H9 (cell line): ENCODE results near the gene PPP1R7. TPM values are rescaled to one million over a fixed set of nuclear protein-coding genes. Genes with fewer than 3 reads are reported as not detected.

ENCODE experiments used
- DNase-seq: peaks from one replicate; pipeline ENCODE4 v3.0.0-alpha.2; 2017
- H2AFZ ChIP-seq: one replicate; pipeline ENCODE4 v1.6.1; 2013; ENCODE audit warnings: mild to moderate bottlenecking, low read length, control low read depth, moderate library complexity
- H2AK5ac ChIP-seq: 2 replicates; pipeline ENCODE4 v1.6.1; 2013; ENCODE audit warnings: low read length, control low read depth, mixed read lengths; ENCODE audit not compliant: insufficient read length
- H2BK120ac ChIP-seq: one replicate; pipeline ENCODE4 v1.6.1; 2013; ENCODE audit warnings: low read depth, mild to moderate bottlenecking, low read length, control low read depth, inconsistent platforms; ENCODE audit not compliant: poor library complexity, severe bottlenecking
- H2BK12ac ChIP-seq: 2 replicates; pipeline ENCODE4 v1.6.1; 2013; ENCODE audit warnings: low read length, control low read depth, mixed read lengths, low read depth; ENCODE audit not compliant: insufficient read length
- H2BK15ac ChIP-seq: 2 replicates; pipeline ENCODE4 v1.6.1; 2013; ENCODE audit warnings: low read depth, low read length, control low read depth
- H2BK20ac ChIP-seq: one replicate; pipeline ENCODE4 v1.6.1; 2013; ENCODE audit warnings: low read depth, mild to moderate bottlenecking, low read length, control low read depth, inconsistent platforms; ENCODE audit not compliant: poor library complexity, severe bottlenecking
- H2BK5ac ChIP-seq: 2 replicates; pipeline ENCODE4 v1.6.1; 2013; ENCODE audit warnings: low read length, control low read depth, mixed read lengths; ENCODE audit not compliant: insufficient read length
- H3K14ac ChIP-seq: 2 replicates; pipeline ENCODE4 v1.6.1; 2013; ENCODE audit warnings: low read length, control low read depth; ENCODE audit not compliant: insufficient read depth
- H3K18ac ChIP-seq: 2 replicates; pipeline ENCODE4 v1.6.1; 2013; ENCODE audit warnings: low read depth, mild to moderate bottlenecking, mixed read lengths, low read length, control low read depth; ENCODE audit not compliant: insufficient read length
- H3K23ac ChIP-seq: 2 replicates; pipeline ENCODE4 v1.6.1; 2013; ENCODE audit warnings: low read length, control low read depth, mixed read lengths, low read depth; ENCODE audit not compliant: insufficient read length
- H3K23me2 ChIP-seq: 2 replicates; pipeline ENCODE4 v1.6.1; 2013; ENCODE audit warnings: low read depth, mild to moderate bottlenecking, mixed read lengths, low read length, control low read depth; ENCODE audit not compliant: insufficient read length, poor library complexity, severe bottlenecking
- H3K27ac ChIP-seq: 2 replicates; pipeline ENCODE4 v1.5.1; 2013; ENCODE audit warnings: low read length, control low read depth, mixed read lengths, low read depth; ENCODE audit not compliant: insufficient read length
- H3K27me3 ChIP-seq: 2 replicates; pipeline ENCODE4 v1.6.1; 2013; ENCODE audit warnings: low read length, control low read depth, inconsistent platforms; ENCODE audit not compliant: insufficient read depth
- H3K4ac ChIP-seq: 2 replicates; pipeline ENCODE4 v1.6.1; 2013; ENCODE audit warnings: low read depth, mild to moderate bottlenecking, control low read depth, inconsistent platforms, low read length, moderate library complexity
- H3K4me1 ChIP-seq: 2 replicates; pipeline ENCODE4 v1.6.1; 2013; ENCODE audit warnings: low read length, control low read depth, inconsistent platforms; ENCODE audit not compliant: insufficient read depth
- H3K4me2 ChIP-seq: 2 replicates; pipeline ENCODE4 v1.6.1; 2013; ENCODE audit warnings: low read length, control low read depth, mixed read lengths; ENCODE audit not compliant: insufficient read length, insufficient read depth
- H3K56ac ChIP-seq: 2 replicates; pipeline ENCODE4 v1.6.1; 2013; ENCODE audit warnings: low read depth, mild to moderate bottlenecking, mixed read lengths, low read length, control low read depth; ENCODE audit not compliant: insufficient read length
- H3K79me1 ChIP-seq: 2 replicates; pipeline ENCODE4 v1.6.1; 2013; ENCODE audit warnings: low read depth, mild to moderate bottlenecking, moderate library complexity, low read length, control low read depth, inconsistent platforms; ENCODE audit not compliant: insufficient read depth, poor library complexity, severe bottlenecking
- H3K79me2 ChIP-seq: 2 replicates; pipeline ENCODE4 v1.6.1; 2013; ENCODE audit warnings: low read length, control low read depth, inconsistent platforms; ENCODE audit not compliant: insufficient read depth
- H3K9ac ChIP-seq: 2 replicates; pipeline ENCODE4 v1.6.1; 2013; ENCODE audit warnings: low read length, control low read depth, mixed read lengths; ENCODE audit not compliant: insufficient read length; ENCODE audit errors: extremely low read depth
- H3K9me3 ChIP-seq: one replicate; pipeline ENCODE4 v1.6.1; 2013; ENCODE audit warnings: low read depth, low read length, inconsistent platforms; ENCODE audit not compliant: control insufficient read depth
- H3T11ph ChIP-seq: one replicate; pipeline ENCODE4 v1.6.1; 2013; ENCODE audit warnings: mild to moderate bottlenecking, low read length, control low read depth, inconsistent platforms
- H4K20me1 ChIP-seq: one replicate; pipeline ENCODE4 v1.6.1; 2013; ENCODE audit not compliant: control insufficient read depth, insufficient read length, insufficient read depth
- H4K5ac ChIP-seq: 2 replicates; pipeline ENCODE4 v1.6.1; 2013; ENCODE audit warnings: low read depth, mild to moderate bottlenecking, mixed read lengths, low read length, control low read depth; ENCODE audit not compliant: insufficient read length
- H4K8ac ChIP-seq: replicated peaks from 2 replicates; pipeline ENCODE4 v1.6.1; 2013; ENCODE audit warnings: low read length, control low read depth, mixed read lengths, low read depth; ENCODE audit not compliant: insufficient read length
- H4K91ac ChIP-seq: 2 replicates; pipeline ENCODE4 v1.6.1; 2013; ENCODE audit warnings: low read depth, mild to moderate bottlenecking, moderate library complexity, mixed read lengths, low read length, control low read depth; ENCODE audit not compliant: insufficient read length
- H3K27ac Mint-ChIP-seq, 3 experiments: 2 replicates in 2 of 3; 3 replicates in 1 of 3; pipeline ENCODE4 v1.8.0; 2020 to 2021; ENCODE audit warnings: mixed read lengths in 3 of 3, mild to moderate bottlenecking in 1 of 3, moderate library complexity in 1 of 3
- H3K27me3 Mint-ChIP-seq: 2 replicates; pipeline ENCODE4 v1.8.0; 2021; ENCODE audit warnings: low read depth, mild to moderate bottlenecking, moderate library complexity, mixed read lengths
- H3K36me3 Mint-ChIP-seq, 3 experiments: 2 replicates in 2 of 3; 3 replicates in 1 of 3; pipeline ENCODE4 v1.8.0; 2020 to 2021; ENCODE audit warnings: low read depth in 3 of 3, mixed read lengths in 3 of 3; ENCODE audit not compliant: insufficient read depth in 1 of 3
- H3K4me1 Mint-ChIP-seq, 2 experiments: 2 replicates each; pipeline ENCODE4 v1.8.0; 2020; ENCODE audit warnings: mixed read lengths in 2 of 2
- H3K4me3 Mint-ChIP-seq, 2 experiments: 2 replicates in 1 of 2; 3 replicates in 1 of 2; pipeline ENCODE4 v1.8.0; 2020 to 2021; ENCODE audit warnings: mild to moderate bottlenecking in 2 of 2, mixed read lengths in 2 of 2, moderate library complexity in 1 of 2
- H3K9me3 Mint-ChIP-seq, 2 experiments: 2 replicates in 1 of 2; 3 replicates in 1 of 2; pipeline ENCODE4 v1.8.0; 2020; ENCODE audit warnings: mild to moderate bottlenecking in 2 of 2, mixed read lengths in 2 of 2, moderate library complexity in 1 of 2
- WGBS: extraction: QIAGEN DNeasy Blood & Tissue Kit; methylation state at CpG from one replicate; pipeline ENCODE4 v1.1.7; 2013; ENCODE audit warnings: missing lambda C conversion rate, low lambda C conversion rate, mixed read lengths; ENCODE audit not compliant: insufficient read length; ENCODE audit errors: extremely low coverage; 5-methylcytosine and 5-hydroxymethylcytosine counted together
- total RNA-seq: library from RNA; stranded (reverse); gene quantifications from 2 replicates; pipeline ENCODE4 v1.2.1, GENCODE V29; 2021
- TF ChIP-seq, protein P1 (sequence below): fragments of 200-600 bp; sonication (generic); conservative IDR thresholded peaks from 3 replicates; pipeline ENCODE4 v1.8.0; 2021; ENCODE audit warnings: antibody characterized with exemption, mild to moderate bottlenecking

The PPP1R7 gene
- total RNA-seq, 1 experiment from 2014 or later: 60.2 TPM

DNA sequence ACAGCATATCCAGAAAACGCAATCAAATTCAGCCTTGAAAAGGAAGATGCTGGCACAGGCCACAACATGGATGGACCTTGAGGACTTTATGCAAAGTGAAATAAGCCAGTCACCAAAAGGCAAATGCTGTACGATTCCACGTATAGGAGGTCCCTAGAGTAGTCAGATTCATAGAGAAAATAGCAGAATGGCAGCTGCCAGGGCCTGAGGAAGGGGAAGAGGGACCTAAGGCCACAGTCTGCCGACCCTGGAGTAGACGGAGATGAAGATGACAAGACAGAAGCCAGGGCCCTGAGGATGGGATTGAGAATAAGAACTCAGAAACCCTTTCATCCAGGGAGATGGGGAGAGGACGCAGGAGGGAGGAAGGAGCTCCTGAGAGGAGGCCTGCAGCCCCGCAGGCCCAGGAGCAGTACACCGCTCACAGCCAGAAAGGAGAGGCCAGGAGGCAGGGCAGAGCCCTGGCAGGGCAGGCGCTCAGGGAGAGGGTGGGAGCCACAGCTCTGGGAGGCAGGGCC lies 40.1 kb upstream of the PPP1R7 start:
- no CpG with 5 or more reads among the region's 9 CpGs for WGBS
- no peaks in the 10 kb centered on the region for H3K4me1 Mint-ChIP-seq

More for the DNA sequence above, 40.1 kb upstream of the PPP1R7 start:
- Histone ChIP-seq H4K20me1 (no peaks in the 10 kb centered on the region), H2AK5ac (no peak overlapping the region), H2AFZ (no peak overlapping the region), H3K4me2 (no peak overlapping the region), H3K4ac (no peak overlapping the region), H4K5ac (no peak overlapping the region), H3K56ac (no peak overlapping the region), H3K79me2 (no peaks in the 10 kb centered on the region), H3K4me1 (no peaks in the 10 kb centered on the region), H2BK20ac (no peak overlapping the region), H4K91ac (no peak overlapping the region), H3K27ac (no peak overlapping the region), H3K9me3 (no peaks in the 10 kb centered on the region), H3K27me3 (no peaks in the 10 kb centered on the region), H4K8ac (no peak overlapping the region), H3K14ac (no peak overlapping the region), H3K9ac (no peak overlapping the region), H2BK5ac (no peak overlapping the region), H3K23ac (no peak overlapping the region), H3K79me1 (no peaks in the 10 kb centered on the region), H3T11ph (no peak overlapping the region), H3K23me2 (no peaks in the 10 kb centered on the region), H2BK12ac (no peak overlapping the region), H2BK15ac (no peak overlapping the region), H3K18ac (no peak overlapping the region), H2BK120ac (no peak overlapping the region)
- peaks cover 3 to 47% (median 35%) of the 10 kb centered on the region in 3 experiments; a peak in 6 of 7 replicates for H3K36me3 Mint-ChIP-seq
- H3K27ac Mint-ChIP-seq: peak overlapping the region in 2 of 3 experiments; percentile 24 to 33; a peak in 3 of 7 replicates
- DNase-seq: no peak
- TF ChIP-seq, protein P1, sequence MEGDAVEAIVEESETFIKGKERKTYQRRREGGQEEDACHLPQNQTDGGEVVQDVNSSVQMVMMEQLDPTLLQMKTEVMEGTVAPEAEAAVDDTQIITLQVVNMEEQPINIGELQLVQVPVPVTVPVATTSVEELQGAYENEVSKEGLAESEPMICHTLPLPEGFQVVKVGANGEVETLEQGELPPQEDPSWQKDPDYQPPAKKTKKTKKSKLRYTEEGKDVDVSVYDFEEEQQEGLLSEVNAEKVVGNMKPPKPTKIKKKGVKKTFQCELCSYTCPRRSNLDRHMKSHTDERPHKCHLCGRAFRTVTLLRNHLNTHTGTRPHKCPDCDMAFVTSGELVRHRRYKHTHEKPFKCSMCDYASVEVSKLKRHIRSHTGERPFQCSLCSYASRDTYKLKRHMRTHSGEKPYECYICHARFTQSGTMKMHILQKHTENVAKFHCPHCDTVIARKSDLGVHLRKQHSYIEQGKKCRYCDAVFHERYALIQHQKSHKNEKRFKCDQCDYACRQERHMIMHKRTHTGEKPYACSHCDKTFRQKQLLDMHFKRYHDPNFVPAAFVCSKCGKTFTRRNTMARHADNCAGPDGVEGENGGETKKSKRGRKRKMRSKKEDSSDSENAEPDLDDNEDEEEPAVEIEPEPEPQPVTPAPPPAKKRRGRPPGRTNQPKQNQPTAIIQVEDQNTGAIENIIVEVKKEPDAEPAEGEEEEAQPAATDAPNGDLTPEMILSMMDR: no peak
- H3K9me3 Mint-ChIP-seq: no peaks in the 10 kb centered on the region
- H3K4me3 Mint-ChIP-seq: no peak overlapping the region
- H3K27me3 Mint-ChIP-seq: no peaks in the 10 kb centered on the region
